A549 (cell line): ENCODE data around the gene C2orf49. TPM values are rescaled to one million over a fixed set of nuclear protein-coding genes. Genes with fewer than 3 reads are reported as not detected.

ENCODE experiments used
- ATAC-seq, 2 experiments: fragments of 200-7000 bp in 1 of 2; fragments of >200 bp in 1 of 2; cut with Nextera tagmentation in 1 of 2; cut with Tn5 transposase in 1 of 2; 3 replicates each; pipeline versions ENCODE4 v1.8.0 to v1.9.1; 2018 to 2020; ENCODE audit warnings: mild to moderate bottlenecking in 1 of 2, moderate library complexity in 1 of 2
- CTCF ChIA-PET: fragments of 300-600 bp; sonication (Branson Sonifier 250); formaldehyde crosslinking; extraction: SDS; loops from one replicate; lab custom pipeline; 2021; ENCODE audit warnings: antibody characterized with exemption, inconsistent platforms; lab: Yijun Ruan, JAX
- POLR2A ChIA-PET: fragments of 350-600 bp; formaldehyde crosslinking; extraction: SDS; loops from one replicate; lab custom pipeline; 2021; ENCODE audit warnings: antibody characterized with exemption, inconsistent platforms; lab: Yijun Ruan, JAX
- DNase-seq, 2 experiments: peaks; one replicate each; pipeline versions ENCODE4 v3.0.0 to v3.0.0-alpha.2; 2011 to 2016; ENCODE audit warnings: low read depth in 1 of 2, low spot score in 1 of 2
- FAIRE-seq: peaks from 2 replicates; lab custom pipeline; 2011; peaks lifted over from hg19 to GRCh38; lab: Jason Lieb, UNC
- H3K27ac ChIP-seq, 2 experiments: fragments of >200 bp; sonication (Bioruptor Twin); formaldehyde crosslinking; 3 replicates each; pipeline ENCODE4 v1.5.1; 2016 to 2017
- H3K4me1 ChIP-seq: fragments of >200 bp; sonication (Bioruptor Twin); formaldehyde crosslinking; 3 replicates; pipeline ENCODE4 v1.6.1; 2016
- H3K4me2 ChIP-seq: fragments of >200 bp; sonication (Bioruptor Twin); formaldehyde crosslinking; 3 replicates; pipeline ENCODE4 v1.6.1; 2016
- H3K4me3 ChIP-seq: fragments of >200 bp; sonication (Bioruptor Twin); formaldehyde crosslinking; 3 replicates; pipeline ENCODE4 v1.5.1; 2016
- H3K9me3 ChIP-seq: fragments of >200 bp; sonication (Bioruptor Twin); formaldehyde crosslinking; 3 replicates; pipeline ENCODE4 v1.6.1; 2016
- BHLHE40 ChIP-seq: IDR thresholded peaks from 2 replicates; pipeline ENCODE4 v1.6.1; 2012; ENCODE audit warnings: low read depth, low read length, inconsistent platforms
- CBX2 ChIP-seq: fragments of 200-600 bp; sonication (generic); IDR thresholded peaks from 2 replicates; pipeline ENCODE4 v1.6.1; 2016; ENCODE audit warnings: low read depth, mild to moderate bottlenecking, borderline replicate concordance
- CBX8 ChIP-seq: fragments of 200-600 bp; sonication (generic); IDR thresholded peaks from 2 replicates; pipeline ENCODE4 v1.6.1; 2016
- ELK1 ChIP-seq: fragments of 150-350 bp; IDR thresholded peaks from 2 replicates; pipeline ENCODE4 v1.6.1; 2014; ENCODE audit warnings: low read depth, mild to moderate bottlenecking, low read length
- FOXS1 ChIP-seq: fragments of 250-450 bp; sonication (Bioruptor Pico); IDR thresholded peaks from 2 replicates; pipeline ENCODE4 v1.5.0; 2020; ENCODE audit warnings: mild to moderate bottlenecking, moderate library complexity
- GATA3 ChIP-seq: IDR thresholded peaks from 2 replicates; pipeline ENCODE4 v1.6.1; 2012; ENCODE audit warnings: borderline replicate concordance
- HEYL ChIP-seq: fragments of 250-450 bp; sonication (Bioruptor Pico); IDR thresholded peaks from 2 replicates; pipeline ENCODE4 v1.8.0; 2021; ENCODE audit warnings: mild to moderate bottlenecking, moderate library complexity
- HMGXB4 ChIP-seq: fragments of 250-450 bp; sonication (Bioruptor Pico); IDR thresholded peaks from 2 replicates; pipeline ENCODE4 v1.5.0; 2021; ENCODE audit warnings: mild to moderate bottlenecking, moderate library complexity, borderline replicate concordance
- HOXB13 ChIP-seq: fragments of 250-450 bp; sonication (Bioruptor Pico); IDR thresholded peaks from 2 replicates; pipeline ENCODE4 v1.5.0; 2020; ENCODE audit warnings: low read depth, mild to moderate bottlenecking, moderate library complexity
- KDM5A ChIP-seq: fragments of 200-600 bp; sonication (generic); IDR thresholded peaks from 2 replicates; pipeline ENCODE4 v1.6.1; 2016; ENCODE audit warnings: antibody characterized with exemption, mild to moderate bottlenecking
- MAFK ChIP-seq: fragments of 450-650 bp; IDR thresholded peaks from 2 replicates; pipeline ENCODE4 v1.6.1; 2014; ENCODE audit not compliant: partially characterized antibody
- MAZ ChIP-seq: fragments of 150-350 bp; IDR thresholded peaks from 2 replicates; pipeline ENCODE4 v1.6.1; 2014; ENCODE audit warnings: antibody characterized with exemption, low read depth, low read length, borderline replicate concordance
- MYC ChIP-seq: IDR thresholded peaks from 2 replicates; pipeline ENCODE4 v1.6.1; 2012; ENCODE audit warnings: mild to moderate bottlenecking, inconsistent platforms, low read length, improper control_type of control experiment, borderline replicate concordance
- NFE2L2 ChIP-seq: fragments of 150-350 bp; conservative IDR thresholded peaks from 2 replicates; pipeline ENCODE4 v1.6.1; 2014; ENCODE audit warnings: low read length
- NR3C1 ChIP-seq: fragments of >200 bp; sonication (Bioruptor Twin); formaldehyde crosslinking; IDR thresholded peaks from 3 replicates; pipeline ENCODE4 v1.6.1; 2017
- PHF8 ChIP-seq: fragments of 200-600 bp; sonication (generic); IDR thresholded peaks from 2 replicates; pipeline ENCODE4 v1.6.1; 2016; ENCODE audit warnings: low read depth, mild to moderate bottlenecking, antibody characterized with exemption, moderate library complexity, borderline replicate concordance
- POLR2A ChIP-seq: IDR thresholded peaks from 2 replicates; pipeline ENCODE4 v1.6.1; 2012; ENCODE audit warnings: mild to moderate bottlenecking, low read length
- RAD21 ChIP-seq, 2 experiments: fragments of >200 bp in 1 of 2; sonication (Bioruptor Twin) in 1 of 2; formaldehyde crosslinking in 1 of 2; IDR thresholded peaks in 1 of 2; conservative IDR thresholded peaks in 1 of 2; 2 replicates in 1 of 2; 3 replicates in 1 of 2; pipeline ENCODE4 v1.6.1; 2012 to 2018; ENCODE audit warnings: inconsistent platforms in 1 of 2
- RARB ChIP-seq: fragments of 250-450 bp; sonication (Bioruptor Pico); IDR thresholded peaks from 2 replicates; pipeline ENCODE4 v1.8.0; 2021; ENCODE audit warnings: mild to moderate bottlenecking, moderate library complexity
- RCOR1 ChIP-seq: fragments of 150-350 bp; IDR thresholded peaks from 2 replicates; pipeline ENCODE4 v1.6.1; 2014; ENCODE audit warnings: antibody characterized with exemption, low read length, low read depth
- RNF2 ChIP-seq: fragments of 200-600 bp; sonication (generic); IDR thresholded peaks from 2 replicates; pipeline ENCODE4 v1.6.1; 2016; ENCODE audit warnings: low read depth, mild to moderate bottlenecking, antibody characterized with exemption, moderate library complexity, borderline replicate concordance
- SMC3 ChIP-seq: fragments of >200 bp; sonication (Bioruptor Twin); formaldehyde crosslinking; IDR thresholded peaks from 3 replicates; pipeline ENCODE4 v1.6.1; 2018; ENCODE audit warnings: inconsistent platforms
- SREBF2 ChIP-seq: fragments of 450-650 bp; IDR thresholded peaks from 2 replicates; pipeline ENCODE4 v1.6.1; 2014; ENCODE audit warnings: mild to moderate bottlenecking, moderate library complexity
- TFCP2L1 ChIP-seq: fragments of 250-450 bp; sonication (Bioruptor Pico); IDR thresholded peaks from 2 replicates; pipeline ENCODE4 v1.5.0; 2021; ENCODE audit warnings: mild to moderate bottlenecking
- TP53 ChIP-seq: fragments of 250-450 bp; sonication (Bioruptor Pico); IDR thresholded peaks from 2 replicates; pipeline ENCODE4 v1.5.0; 2021; ENCODE audit warnings: mild to moderate bottlenecking, moderate library complexity
- WGBS: methylation state at CpG from one replicate; pipeline ENCODE4 v1.1.6; 2017; ENCODE audit errors: missing lambda C conversion rate; 5-methylcytosine and 5-hydroxymethylcytosine counted together
- polyA plus RNA-seq, 4 experiments: library from polyadenylated mRNA; depleted of rRNA in 3 of 4; stranded (reverse); fragments of >200 nt; fragmentation: RNase III in 1 of 4; extraction: RNeasy Plus Mini Kit Qiagen cat#74134 plus additional on column Dnase treatment in 1 of 4; gene quantifications; 2 replicates in 3 of 4; 3 replicates in 1 of 4; pipeline ENCODE4 v1.2.3, GENCODE V29; 2011 to 2017

The C2orf49 gene
- polyA plus RNA-seq, 2 of the 4 experiments (the other 2 are of a cell fraction), result 19.4 to 25.7 TPM

- H3K4me2 ChIP-seq, result no peak overlapping the region
- H3K9me3 ChIP-seq, result no peaks in the 10 kb centered on the region
- H3K27ac ChIP-seq, result no peak overlapping the region
- 91% methylated on average over 4 of the region's 4 CpGs for WGBS
- FAIRE-seq (no peak), DNase-seq (no peak), ATAC-seq (no peak)
- no peak for TF ChIP-seq RCOR1
- TF ChIP-seq SMC3, result no peak
- TF ChIP-seq MYC, result no peak
- no peak for TF ChIP-seq KDM5A
- TF ChIP-seq RNF2, result no peak
- no peak for TF ChIP-seq RARB (CRISPR knock-in tag)
- no peak for TF ChIP-seq CBX2
- TF ChIP-seq NFE2L2, result no peak
- TF ChIP-seq POLR2A, result no peak
- TF ChIP-seq MAZ, result no peak
- no peak for TF ChIP-seq PHF8
- TF ChIP-seq GATA3, result no peak
- no peak for TF ChIP-seq RAD21 (conservative IDR thresholded peaks at IDR 0.05 in 1 of 2, IDR thresholded peaks at IDR 0.05 in 1 of 2)
- TF ChIP-seq HMGXB4 (CRISPR knock-in tag), result no peak
- ChIA-PET CTCF (interaction anchor here (1.1 kb wide), 1 partner anchor 9 kb away, joined by 6 read pairs; no protein-coding TSS in a partner anchor), POLR2A (no interaction called here)
- peaks cover 4% of the 10 kb centered on the region; the same call in 1 of the 3 replicates for H3K4me1 ChIP-seq
- H3K4me3 ChIP-seq, result no peak overlapping the region
Observed at GRCh38 chr2:105309147-105309545, 28.2 kb upstream of the C2orf49 start.

GRCh38 chr2:105313877-105314276, 23.5 kb upstream of the C2orf49 start:
- Histone ChIP-seq H3K27ac (no peak overlapping the region), H3K4me3 (no peak overlapping the region), H3K4me1 (peaks cover 4% of the 10 kb centered on the region; the same call in 1 of the 3 replicates), H3K4me2 (no peak overlapping the region)
- FAIRE-seq (no peak), ATAC-seq (no peak)
- TF ChIP-seq TP53 (no peak), MAFK (no peak), FOXS1 (CRISPR knock-in tag) (no peak), MAZ (no peak), BHLHE40 (no peak), RARB (CRISPR knock-in tag) (no peak), NR3C1 (no peak), KDM5A (no peak), HMGXB4 (CRISPR knock-in tag) (no peak), HOXB13 (CRISPR knock-in tag) (no peak), SREBF2 (no peak), TFCP2L1 (CRISPR knock-in tag) (no peak), HEYL (CRISPR knock-in tag) (no peak), ELK1 (no peak), CBX8 (no peak)
- TF ChIP-seq, all 56 proteins: peak for 0
- POLR2A ChIA-PET, result no interaction called here
- H3K9me3 ChIP-seq, result no peaks in the 10 kb centered on the region
- CTCF ChIA-PET, result interaction anchor here (0.7 kb wide), 1 partner anchor 15 kb away, joined by 3 read pairs; no protein-coding TSS in a partner anchor
- DNase-seq, result no peak
